Endothelial cell of umbilical vein (primary cell): ENCODE data around the gene WFIKKN1. TPM values are rescaled to one million over a fixed set of nuclear protein-coding genes. Genes with fewer than 3 reads are reported as not detected.

ENCODE experiments used
- BruUV-seq: library from RNA; stranded (reverse); fragments of 400-500 nt; replicated peaks from 2 replicates; lab custom pipeline; 2021; lab: Mats Ljungman, UMichigan
- CTCF ChIA-PET: fragments of 300-600, 350-600 bp; sonication (Branson Sonifier 250); formaldehyde crosslinking; loops from one replicate; lab custom pipeline; 2021; ENCODE audit warnings: antibody characterized with exemption, inconsistent platforms; lab: Charles Lee
- POLR2A ChIA-PET: fragments of 300-600, 350-600 bp; sonication (Branson Sonifier 250); formaldehyde crosslinking; loops from one replicate; lab custom pipeline; 2021; ENCODE audit warnings: antibody characterized with exemption, inconsistent platforms; lab: Charles Lee
- DNase-seq: peaks from one replicate; pipeline ENCODE4 v3.0.0-alpha.2; 2011; ENCODE audit warnings: low read depth, low spot score
- FAIRE-seq: peaks from 2 replicates; lab custom pipeline; 2011; peaks lifted over from hg19 to GRCh38; lab: Jason Lieb, UNC
- H2AFZ ChIP-seq: 2 replicates; pipeline ENCODE4 v1.6.0; 2012; ENCODE audit warnings: low read depth, low read length, control low read depth, inconsistent platforms
- H3K27ac ChIP-seq: 2 replicates; pipeline ENCODE4 v1.5.1; 2011; ENCODE audit warnings: low read depth, mild to moderate bottlenecking, control low read depth, low read length, moderate library complexity; ENCODE audit not compliant: insufficient read depth
- H3K27me3 ChIP-seq, 2 experiments: 2 replicates each; pipeline versions ENCODE4 v1.6.0 to v1.6.1; 2011; ENCODE audit warnings: low read length in 2 of 2, mixed read lengths in 1 of 2; ENCODE audit not compliant: control insufficient read depth in 2 of 2, insufficient read depth in 2 of 2
- H3K36me3 ChIP-seq, 2 experiments: 2 replicates in 1 of 2; 3 replicates in 1 of 2; pipeline ENCODE4 v1.5.1; 2011; ENCODE audit warnings: low read length in 2 of 2, mild to moderate bottlenecking in 1 of 2, moderate library complexity in 1 of 2; ENCODE audit not compliant: control insufficient read depth in 2 of 2, insufficient read depth in 2 of 2; ENCODE audit errors: extremely low read depth in 1 of 2
- H3K4me1 ChIP-seq: 3 replicates; pipeline ENCODE4 v1.5.1; 2011; ENCODE audit warnings: mild to moderate bottlenecking, low read length; ENCODE audit not compliant: control insufficient read depth, insufficient read depth; ENCODE audit errors: extremely low read depth
- H3K4me2 ChIP-seq: 2 replicates; pipeline ENCODE4 v1.6.1; 2011; ENCODE audit warnings: low read length, control low read depth, mixed read lengths; ENCODE audit not compliant: insufficient read depth
- H3K4me3 ChIP-seq, 3 experiments: fragments of 200-600 bp in 1 of 3; sonication (generic), shearing (Covaris generic) in 1 of 3; replicated peaks in 1 of 3; 2 replicates each; pipeline ENCODE4 v1.5.1; 2011 to 2016; ENCODE audit warnings: control low read depth in 3 of 3, low read length in 3 of 3, mild to moderate bottlenecking in 2 of 3, inconsistent platforms in 1 of 3, low read depth in 1 of 3, moderate library complexity in 1 of 3; ENCODE audit not compliant: insufficient read depth in 1 of 3
- H3K79me2 ChIP-seq: 2 replicates; pipeline ENCODE4 v1.6.0; 2012; ENCODE audit warnings: low read length, inconsistent platforms; ENCODE audit not compliant: control insufficient read depth, insufficient read depth
- H3K9ac ChIP-seq: replicated peaks from 2 replicates; pipeline ENCODE3; 2011; ENCODE audit warnings: low read length, control low read depth; ENCODE audit not compliant: insufficient read depth; ENCODE audit errors: extremely low read depth
- H3K9me1 ChIP-seq: replicated peaks from 3 replicates; pipeline ENCODE4 v1.6.0; 2011; ENCODE audit warnings: mild to moderate bottlenecking, low read length; ENCODE audit not compliant: control insufficient read depth, insufficient read depth; ENCODE audit errors: extremely low read depth
- H3K9me3 ChIP-seq: replicated peaks from 2 replicates; pipeline ENCODE4 v1.5.1; 2012; ENCODE audit warnings: low read length, inconsistent platforms; ENCODE audit not compliant: control insufficient read depth, insufficient read depth
- H4K20me1 ChIP-seq: replicated peaks from 2 replicates; pipeline ENCODE3; 2011; ENCODE audit warnings: mild to moderate bottlenecking, low read length; ENCODE audit not compliant: control insufficient read depth, insufficient read depth; ENCODE audit errors: extremely low read depth
- EZH2 ChIP-seq: IDR thresholded peaks from 2 replicates; pipeline ENCODE4 v1.6.1; 2012; ENCODE audit warnings: borderline replicate concordance, low read depth, mild to moderate bottlenecking, moderate library complexity, low read length, inconsistent platforms; ENCODE audit not compliant: severe bottlenecking
- FOS ChIP-seq: IDR thresholded peaks from 2 replicates; pipeline ENCODE4 v1.6.1; 2011; ENCODE audit warnings: mild to moderate bottlenecking, low read length, moderate library complexity, borderline replicate concordance; ENCODE audit not compliant: insufficient read depth
- GATA2 ChIP-seq: IDR thresholded peaks from 2 replicates; pipeline ENCODE4 v1.7.0; 2011; ENCODE audit warnings: low read depth, mild to moderate bottlenecking, moderate library complexity, mixed read lengths, low read length; ENCODE audit not compliant: insufficient read length, insufficient read depth
- JUN ChIP-seq: IDR thresholded peaks from 2 replicates; pipeline ENCODE4 v1.6.1; 2011; ENCODE audit warnings: borderline replicate concordance, low read depth; ENCODE audit not compliant: insufficient read length, insufficient read depth
- MAX ChIP-seq: IDR thresholded peaks from 2 replicates; pipeline ENCODE4 v1.6.1; 2011; ENCODE audit not compliant: insufficient read depth, insufficient read length
- MYC ChIP-seq: IDR thresholded peaks from one replicate; pipeline ENCODE4 v1.6.1; 2011; ENCODE audit warnings: mild to moderate bottlenecking, low read depth, low read length
- POLR2A ChIP-seq: IDR thresholded peaks from 2 replicates; pipeline ENCODE4 v1.6.1; 2012; ENCODE audit warnings: low read depth, mild to moderate bottlenecking, control low read depth, low read length
- POLR2AphosphoS5 ChIP-seq: IDR thresholded peaks from 2 replicates; pipeline ENCODE4 v1.6.1; 2012; ENCODE audit warnings: low read depth, mild to moderate bottlenecking, control low read depth, low read length, moderate library complexity; ENCODE audit not compliant: insufficient read depth
- dilution Hi-C: fragments of 300-500 bp; cut with MboI; formaldehyde crosslinking; loops from one replicate; pipeline ENCODE4 v1.15.0; 2019; ENCODE audit warnings: low sequenced_read_pairs; ENCODE audit not compliant: extremely low pct_ligation_motif_present
- intact Hi-C: fragments of 100-400 bp; cut with micrococcal nuclease; formaldehyde crosslinking; loops from one replicate; pipeline ENCODE4 v1.10.0; 2022
- polyA plus RNA-seq, 4 experiments: library from polyadenylated mRNA; depleted of rRNA in 3 of 4; stranded (reverse) in 3 of 4; unstranded in 1 of 4; fragments of >200 nt; gene quantifications; 2 replicates each; pipeline versions ENCODE4 v1.2.1 to v1.2.3, GENCODE V29; 2011 to 2012; ENCODE audit warnings: missing spikeins in 1 of 4
- total RNA-seq: library from RNA; stranded (reverse); gene quantifications from 2 replicates; pipeline ENCODE4 v1.2.3, GENCODE V29; 2021
- TF ChIP-seq, protein P1 (sequence below), 2 donors: IDR thresholded peaks; 1 replicate in 1 of 2; 2 replicates in 1 of 2; pipeline ENCODE4 v1.5.1; 2011; ENCODE audit warnings: low read length in 2 of 2, mild to moderate bottlenecking in 2 of 2, moderate library complexity in 2 of 2, control low read depth in 1 of 2, inconsistent platforms in 1 of 2, low read depth in 1 of 2; ENCODE audit not compliant: insufficient read depth in 1 of 2; ENCODE audit errors: extremely low read depth in 1 of 2

WFIKKN1 gene
- total and polyA plus RNA-seq, 2 donors (not counting 3 experiments of a cell fraction or from before 2014, with no cell fraction given) = 0.06 to 0.40 TPM

GRCh38 chr16:591231-591630, 39.6 kb upstream of the WFIKKN1 start:
- H3K4me3 ChIP-seq = peak overlapping the region in 1 of 3 experiments; percentile 44
- no peak for TF ChIP-seq MYC
- no peak for TF ChIP-seq GATA2
- TF ChIP-seq POLR2AphosphoS5 = no peak
- ChIA-PET POLR2A (no interaction called here), CTCF (no interaction called here)
- H3K79me2 ChIP-seq = peaks cover 27% of the 10 kb centered on the region
- H3K9ac ChIP-seq = no peak overlapping the region
- H3K27ac ChIP-seq = no peak overlapping the region
- H3K27me3 ChIP-seq = no peaks in the 10 kb centered on the region
- dilution Hi-C loops = no loop called here
- FAIRE-seq = no peak
- peaks cover 0 to 3% of the 10 kb centered on the region in 2 experiments for H3K36me3 ChIP-seq
- H3K9me3 ChIP-seq = no peaks in the 10 kb centered on the region
- no peak overlapping the region for H2AFZ ChIP-seq
- no TSS peak for BruUV-seq
- intact Hi-C loops = no loop called here
- H3K4me1 ChIP-seq = peaks cover 16% of the 10 kb centered on the region
- peak overlapping the region; percentile 53 for H3K4me2 ChIP-seq
- no peaks in the 10 kb centered on the region for H3K9me1 ChIP-seq
- no peaks in the 10 kb centered on the region for H4K20me1 ChIP-seq
- DNase-seq = no peak

DNA sequence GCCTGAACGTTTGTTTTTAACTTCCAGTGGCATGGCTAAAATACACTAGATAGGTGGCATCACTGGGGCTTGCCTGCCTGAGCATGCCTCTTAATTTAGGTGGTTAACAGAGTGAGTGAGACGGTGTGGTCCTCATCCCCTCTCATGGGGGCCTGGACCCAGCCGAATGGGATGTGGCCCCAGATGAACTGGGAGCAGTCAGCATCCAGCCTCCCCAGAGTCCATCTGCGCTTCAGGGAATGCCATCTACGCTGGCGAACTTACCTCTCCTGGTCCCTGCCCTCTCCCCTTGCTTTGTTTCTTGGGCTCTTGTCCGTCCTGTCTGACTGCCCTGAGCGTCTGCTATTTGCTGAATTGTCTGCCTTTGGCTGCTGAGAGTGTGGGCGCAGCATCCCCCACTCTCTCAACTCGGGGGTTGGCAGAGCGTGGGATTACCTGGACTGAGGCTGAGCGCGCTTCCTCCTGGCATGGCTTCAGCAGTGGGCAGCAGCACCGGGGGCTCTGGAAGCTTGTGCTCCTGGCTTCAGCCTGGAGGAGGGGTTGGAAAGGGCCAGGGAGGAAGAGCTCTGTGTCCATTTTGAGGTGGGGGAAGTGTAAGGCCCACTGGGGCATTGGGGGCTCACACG, 38.8 kb upstream of the WFIKKN1 start:
- dilution Hi-C loops (no loop called here), intact Hi-C loops (no loop called here)
- H3K9me1 ChIP-seq = no peaks in the 10 kb centered on the region
- BruUV-seq = no TSS peak
- H3K4me1 ChIP-seq = peaks cover 16% of the 10 kb centered on the region
- peaks cover 0 to 3% of the 10 kb centered on the region in 2 experiments for H3K36me3 ChIP-seq
- FAIRE-seq = no peak
- no peak overlapping the region for H3K4me3 ChIP-seq
- no peak overlapping the region for H3K27ac ChIP-seq
- TF ChIP-seq JUN (no peak), POLR2A (no peak), POLR2AphosphoS5 (no peak), MAX (no peak), MYC (no peak), GATA2 (no peak), EZH2 (no peak), FOS (no peak)
- TF ChIP-seq, protein P1, sequence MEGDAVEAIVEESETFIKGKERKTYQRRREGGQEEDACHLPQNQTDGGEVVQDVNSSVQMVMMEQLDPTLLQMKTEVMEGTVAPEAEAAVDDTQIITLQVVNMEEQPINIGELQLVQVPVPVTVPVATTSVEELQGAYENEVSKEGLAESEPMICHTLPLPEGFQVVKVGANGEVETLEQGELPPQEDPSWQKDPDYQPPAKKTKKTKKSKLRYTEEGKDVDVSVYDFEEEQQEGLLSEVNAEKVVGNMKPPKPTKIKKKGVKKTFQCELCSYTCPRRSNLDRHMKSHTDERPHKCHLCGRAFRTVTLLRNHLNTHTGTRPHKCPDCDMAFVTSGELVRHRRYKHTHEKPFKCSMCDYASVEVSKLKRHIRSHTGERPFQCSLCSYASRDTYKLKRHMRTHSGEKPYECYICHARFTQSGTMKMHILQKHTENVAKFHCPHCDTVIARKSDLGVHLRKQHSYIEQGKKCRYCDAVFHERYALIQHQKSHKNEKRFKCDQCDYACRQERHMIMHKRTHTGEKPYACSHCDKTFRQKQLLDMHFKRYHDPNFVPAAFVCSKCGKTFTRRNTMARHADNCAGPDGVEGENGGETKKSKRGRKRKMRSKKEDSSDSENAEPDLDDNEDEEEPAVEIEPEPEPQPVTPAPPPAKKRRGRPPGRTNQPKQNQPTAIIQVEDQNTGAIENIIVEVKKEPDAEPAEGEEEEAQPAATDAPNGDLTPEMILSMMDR (IDR thresholded peaks at IDR 0.05; ENCODE audit: extremely low read depth in 1 of 2, insufficient read depth in 1 of 2, low read depth in 1 of 2, low read length in 2 of 2) = no peak
- ChIA-PET CTCF (no interaction called here), POLR2A (no interaction called here)
- peaks cover 27% of the 10 kb centered on the region for H3K79me2 ChIP-seq
- no peak overlapping the region for H3K9ac ChIP-seq
- H2AFZ ChIP-seq = no peak overlapping the region
- no peaks in the 10 kb centered on the region for H3K9me3 ChIP-seq
- no peaks in the 10 kb centered on the region for H3K27me3 ChIP-seq
- no peak for DNase-seq
- H4K20me1 ChIP-seq = no peaks in the 10 kb centered on the region
- H3K4me2 ChIP-seq = no peak overlapping the region
